Measurements from ENCODE around the gene RANGRF.

The RANGRF gene

GRCh38 chr17:8332688-8333087 lies 44.2 kb downstream of the RANGRF start:
- Histone ChIP-seq H3K9me3 (no peaks in the 10 kb centered on the region), H3K27me3 (ENCODE audit: low read depth) (no peaks in the 10 kb centered on the region), H3K36me3 (replicated peaks) (no peaks in the 10 kb centered on the region), H3K4me3 (no peak overlapping the region), H3K4me1 (peaks cover under 1% of the 10 kb centered on the region)
- in situ Hi-C loops (cut with MboI; ENCODE audit: low sequenced_read_pairs): no loop called here
- DNase-seq (ENCODE audit: low spot score in 2 of 2): no peak

- Histone ChIP-seq H3K36me3 (replicated peaks) (no peaks in the 10 kb centered on the region), H3K27me3 (ENCODE audit: low read depth) (no peaks in the 10 kb centered on the region), H3K4me3 (no peak overlapping the region), H3K9me3 (no peaks in the 10 kb centered on the region), H3K4me1 (peaks cover 7% of the 10 kb centered on the region)
- no peak for DNase-seq (ENCODE audit: low spot score in 2 of 2)
- in situ Hi-C loops (cut with MboI; ENCODE audit: low sequenced_read_pairs): no loop called here
Observed at GRCh38 chr17:8333281-8333680, 44.8 kb downstream of the RANGRF start.

GRCh38 chr17:8337802-8338752 lies 49.6 kb downstream of the RANGRF start:
- Histone ChIP-seq H3K27me3 (ENCODE audit: low read depth) (no peaks in the 10 kb centered on the region), H3K9me3 (no peaks in the 10 kb centered on the region), H3K4me1 (peaks cover 14% of the 10 kb centered on the region), H3K4me3 (no peak overlapping the region), H3K36me3 (replicated peaks) (no peaks in the 10 kb centered on the region)
- no peak for DNase-seq (ENCODE audit: low spot score in 2 of 2)
- in situ Hi-C loops (cut with MboI; ENCODE audit: low sequenced_read_pairs): no loop called here

- Histone ChIP-seq H3K4me1 (peaks cover 14% of the 10 kb centered on the region), H3K27me3 (ENCODE audit: low read depth) (no peaks in the 10 kb centered on the region), H3K9me3 (no peaks in the 10 kb centered on the region), H3K36me3 (replicated peaks) (no peaks in the 10 kb centered on the region), H3K4me3 (no peak overlapping the region)
- DNase-seq (ENCODE audit: low spot score in 2 of 2): no peak
- in situ Hi-C loops (cut with MboI; ENCODE audit: low sequenced_read_pairs): no loop called here
Observed at GRCh38 chr17:8338753-8339140, 50.3 kb downstream of the RANGRF start.

GRCh38 chr17:8339540-8339939 lies 51.1 kb downstream of the RANGRF start, which contains the start of gene ODF4:
TSS of gene ODF4 (plus strand) at chr17:8339840. CDS start at chr17:8340052, 212 bp downstream.
- in situ Hi-C loops (cut with MboI; ENCODE audit: low sequenced_read_pairs): no loop called here
- no peak for DNase-seq (ENCODE audit: low spot score in 2 of 2)
- peaks cover 14% of the 10 kb centered on the region for H3K4me1 ChIP-seq
- no peak within 1 kb of the TSS for H3K4me3 ChIP-seq
- no peaks in the 10 kb centered on the region for H3K27me3 ChIP-seq (ENCODE audit: low read depth)
- H3K36me3 ChIP-seq (replicated peaks): no peaks in the 10 kb centered on the region
- no peaks in the 10 kb centered on the region for H3K9me3 ChIP-seq
